A549 (cell line): ENCODE results near the gene MAN2B2.

Experiments used
- CBX8 ChIP-seq: fragments of 200-600 bp; sonication (generic); IDR thresholded peaks from 2 replicates; pipeline ENCODE4 v1.6.1; 2016
- CEBPB ChIP-seq, 2 experiments: fragments of >200 bp in 1 of 2; sonication (Bioruptor Twin) in 1 of 2; formaldehyde crosslinking in 1 of 2; IDR thresholded peaks; 2 replicates each; pipeline ENCODE4 v1.6.1; 2012 to 2016
- EHMT2 ChIP-seq: fragments of 200-600 bp; sonication (generic); IDR thresholded peaks from 2 replicates; pipeline ENCODE4 v1.6.1; 2016; ENCODE audit warnings: antibody characterized with exemption, low read depth, mild to moderate bottlenecking, moderate library complexity
- EP300 ChIP-seq, 2 experiments: fragments of >200 bp; sonication (Bioruptor Twin); formaldehyde crosslinking; IDR thresholded peaks; 2 replicates in 1 of 2; 3 replicates in 1 of 2; pipeline ENCODE4 v1.6.1; 2016 to 2017
- MAZ ChIP-seq: fragments of 150-350 bp; IDR thresholded peaks from 2 replicates; pipeline ENCODE4 v1.6.1; 2014; ENCODE audit warnings: antibody characterized with exemption, low read depth, low read length, borderline replicate concordance
- NR3C1 ChIP-seq: fragments of >200 bp; sonication (Bioruptor Twin); formaldehyde crosslinking; IDR thresholded peaks from 3 replicates; pipeline ENCODE4 v1.6.1; 2017
- TFCP2L1 ChIP-seq: fragments of 250-450 bp; sonication (Bioruptor Pico); IDR thresholded peaks from 2 replicates; pipeline ENCODE4 v1.5.0; 2021; ENCODE audit warnings: mild to moderate bottlenecking
- ZFP36 ChIP-seq: fragments of 450-650 bp; IDR thresholded peaks from 2 replicates; pipeline ENCODE4 v1.6.1; 2014; ENCODE audit warnings: borderline replicate concordance; ENCODE audit not compliant: partially characterized antibody
- TF ChIP-seq, protein P1 (sequence below): fragments of >200 bp; sonication (Bioruptor Twin); formaldehyde crosslinking; IDR thresholded peaks from 3 replicates; pipeline ENCODE4 v1.5.1; 2016
- TF ChIP-seq, protein P2 (sequence below): fragments of 200-600 bp; sonication (generic); IDR thresholded peaks from 2 replicates; pipeline ENCODE4 v1.6.1; 2016; ENCODE audit warnings: antibody characterized with exemption, mild to moderate bottlenecking, moderate library complexity

DNA sequence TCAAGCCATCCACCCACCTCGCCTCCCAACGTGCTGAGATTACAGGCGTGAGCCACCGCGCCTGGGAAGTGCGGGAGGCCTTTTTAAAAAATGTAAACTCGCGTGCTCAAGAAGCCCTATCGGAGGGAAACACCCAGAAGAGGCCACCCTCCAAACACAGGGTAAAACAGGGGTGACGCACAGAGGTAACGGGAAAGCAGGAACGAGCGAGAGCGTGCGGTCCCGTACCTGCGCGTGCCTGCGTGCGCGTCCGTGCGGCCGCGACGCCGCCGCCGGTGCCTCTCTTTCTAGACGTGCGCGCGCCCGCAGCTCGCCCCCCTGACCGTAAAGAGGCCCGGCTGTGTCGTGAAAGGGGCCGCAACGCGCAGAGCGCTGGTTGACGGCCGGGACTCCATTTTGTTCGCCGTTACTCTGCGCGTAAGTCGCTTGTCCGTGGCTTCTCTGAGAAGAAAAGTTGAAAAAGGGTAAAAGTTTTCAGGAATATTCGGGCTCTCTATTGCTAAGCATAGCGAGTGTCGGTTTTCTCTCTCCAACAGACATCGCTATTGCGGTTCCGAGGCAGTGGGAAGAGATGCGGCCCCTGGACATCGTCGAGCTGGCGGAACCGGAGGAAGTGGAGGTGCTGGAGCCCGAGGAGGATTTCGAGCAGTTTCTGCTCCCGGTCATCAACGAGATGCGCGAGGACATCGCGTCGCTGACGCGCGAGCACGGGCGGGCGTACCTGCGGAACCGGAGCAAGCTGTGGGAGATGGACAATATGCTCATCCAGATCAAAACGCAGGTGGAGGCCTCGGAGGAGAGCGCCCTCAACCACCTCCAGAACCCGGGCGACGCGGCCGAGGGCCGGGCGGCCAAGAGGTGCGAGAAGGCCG lies 65.5 kb downstream of the MAN2B2 start, which contains the start of gene MRFAP1:
- TF ChIP-seq CEBPB (IDR thresholded peaks at IDR 0.05) (no peak), EHMT2 (no peak), EP300 (IDR thresholded peaks at IDR 0.05) (no peak), CBX8 (no peak), TFCP2L1 (CRISPR knock-in tag) (no peak), MAZ (no peak), NR3C1 (no peak), ZFP36 (no peak)
- TF ChIP-seq, protein P1, sequence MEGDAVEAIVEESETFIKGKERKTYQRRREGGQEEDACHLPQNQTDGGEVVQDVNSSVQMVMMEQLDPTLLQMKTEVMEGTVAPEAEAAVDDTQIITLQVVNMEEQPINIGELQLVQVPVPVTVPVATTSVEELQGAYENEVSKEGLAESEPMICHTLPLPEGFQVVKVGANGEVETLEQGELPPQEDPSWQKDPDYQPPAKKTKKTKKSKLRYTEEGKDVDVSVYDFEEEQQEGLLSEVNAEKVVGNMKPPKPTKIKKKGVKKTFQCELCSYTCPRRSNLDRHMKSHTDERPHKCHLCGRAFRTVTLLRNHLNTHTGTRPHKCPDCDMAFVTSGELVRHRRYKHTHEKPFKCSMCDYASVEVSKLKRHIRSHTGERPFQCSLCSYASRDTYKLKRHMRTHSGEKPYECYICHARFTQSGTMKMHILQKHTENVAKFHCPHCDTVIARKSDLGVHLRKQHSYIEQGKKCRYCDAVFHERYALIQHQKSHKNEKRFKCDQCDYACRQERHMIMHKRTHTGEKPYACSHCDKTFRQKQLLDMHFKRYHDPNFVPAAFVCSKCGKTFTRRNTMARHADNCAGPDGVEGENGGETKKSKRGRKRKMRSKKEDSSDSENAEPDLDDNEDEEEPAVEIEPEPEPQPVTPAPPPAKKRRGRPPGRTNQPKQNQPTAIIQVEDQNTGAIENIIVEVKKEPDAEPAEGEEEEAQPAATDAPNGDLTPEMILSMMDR, result no peak
- TF ChIP-seq, protein P2, sequence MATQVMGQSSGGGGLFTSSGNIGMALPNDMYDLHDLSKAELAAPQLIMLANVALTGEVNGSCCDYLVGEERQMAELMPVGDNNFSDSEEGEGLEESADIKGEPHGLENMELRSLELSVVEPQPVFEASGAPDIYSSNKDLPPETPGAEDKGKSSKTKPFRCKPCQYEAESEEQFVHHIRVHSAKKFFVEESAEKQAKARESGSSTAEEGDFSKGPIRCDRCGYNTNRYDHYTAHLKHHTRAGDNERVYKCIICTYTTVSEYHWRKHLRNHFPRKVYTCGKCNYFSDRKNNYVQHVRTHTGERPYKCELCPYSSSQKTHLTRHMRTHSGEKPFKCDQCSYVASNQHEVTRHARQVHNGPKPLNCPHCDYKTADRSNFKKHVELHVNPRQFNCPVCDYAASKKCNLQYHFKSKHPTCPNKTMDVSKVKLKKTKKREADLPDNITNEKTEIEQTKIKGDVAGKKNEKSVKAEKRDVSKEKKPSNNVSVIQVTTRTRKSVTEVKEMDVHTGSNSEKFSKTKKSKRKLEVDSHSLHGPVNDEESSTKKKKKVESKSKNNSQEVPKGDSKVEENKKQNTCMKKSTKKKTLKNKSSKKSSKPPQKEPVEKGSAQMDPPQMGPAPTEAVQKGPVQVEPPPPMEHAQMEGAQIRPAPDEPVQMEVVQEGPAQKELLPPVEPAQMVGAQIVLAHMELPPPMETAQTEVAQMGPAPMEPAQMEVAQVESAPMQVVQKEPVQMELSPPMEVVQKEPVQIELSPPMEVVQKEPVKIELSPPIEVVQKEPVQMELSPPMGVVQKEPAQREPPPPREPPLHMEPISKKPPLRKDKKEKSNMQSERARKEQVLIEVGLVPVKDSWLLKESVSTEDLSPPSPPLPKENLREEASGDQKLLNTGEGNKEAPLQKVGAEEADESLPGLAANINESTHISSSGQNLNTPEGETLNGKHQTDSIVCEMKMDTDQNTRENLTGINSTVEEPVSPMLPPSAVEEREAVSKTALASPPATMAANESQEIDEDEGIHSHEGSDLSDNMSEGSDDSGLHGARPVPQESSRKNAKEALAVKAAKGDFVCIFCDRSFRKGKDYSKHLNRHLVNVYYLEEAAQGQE, result no peak
